Stomach smooth muscle (tissue), 2 donors: ENCODE measurements around the gene WNT9A.
"Not testable (repeated sequence)": the region's sequence is repeated elsewhere in the genome, so short reads cannot be mapped to it uniquely, and the experiment has no call there.

Experiments
- H3K27ac ChIP-seq: one replicate; pipeline ENCODE4 v1.7.0; 2013; ENCODE audit warnings: mild to moderate bottlenecking, low read length, inconsistent platforms
- H3K27me3 ChIP-seq, 2 donors: one replicate each; pipeline ENCODE4 v1.7.0; 2013; ENCODE audit warnings: low read length in 2 of 2; ENCODE audit not compliant: insufficient read depth in 2 of 2, control insufficient read depth in 1 of 2
- H3K36me3 ChIP-seq, 2 donors: one replicate each; pipeline ENCODE4 v1.7.0; 2013; ENCODE audit warnings: low read length in 2 of 2; ENCODE audit not compliant: control insufficient read depth in 2 of 2, insufficient read depth in 2 of 2
- H3K4me1 ChIP-seq: one replicate; pipeline ENCODE4 v1.7.0; 2013; ENCODE audit warnings: low read length; ENCODE audit not compliant: control insufficient read depth, insufficient read depth
- H3K4me3 ChIP-seq, 2 donors: one replicate each; pipeline ENCODE4 v1.7.0; 2013; ENCODE audit warnings: low read length in 2 of 2
- H3K9ac ChIP-seq, 2 donors: one replicate each; pipeline ENCODE4 v1.7.0; 2013; ENCODE audit warnings: low read length in 2 of 2, mild to moderate bottlenecking in 1 of 2
- H3K9me3 ChIP-seq, 2 donors: one replicate each; pipeline ENCODE4 v1.7.0; 2013; ENCODE audit warnings: low read length in 2 of 2; ENCODE audit not compliant: control insufficient read depth in 2 of 2
- donor health status: healthy.
- donor health status: Pancreatic carcinoma.

WNT9A gene

GRCh38 chr1:227947676-227948492 is at the start of gene WNT9A:
Gene WNT9A, minus strand, starts transcription at chr1:227947932. Its CDS starts 45 bp downstream, at chr1:227947887.
- Histone ChIP-seq H3K36me3 (no peaks in the 10 kb centered on the region), H3K27me3 (peaks cover 0 to 5% of the 10 kb centered on the region in 2 donors), H3K27ac (peak within 1 kb of the TSS; percentile 99), H3K9ac (peak within 1 kb of the TSS; percentile 84 to 92), H3K9me3 (no peaks in the 10 kb centered on the region), H3K4me3 (peak within 1 kb of the TSS; percentile 81 to 83), H3K4me1 (peaks cover 52% of the 10 kb centered on the region)

DNA sequence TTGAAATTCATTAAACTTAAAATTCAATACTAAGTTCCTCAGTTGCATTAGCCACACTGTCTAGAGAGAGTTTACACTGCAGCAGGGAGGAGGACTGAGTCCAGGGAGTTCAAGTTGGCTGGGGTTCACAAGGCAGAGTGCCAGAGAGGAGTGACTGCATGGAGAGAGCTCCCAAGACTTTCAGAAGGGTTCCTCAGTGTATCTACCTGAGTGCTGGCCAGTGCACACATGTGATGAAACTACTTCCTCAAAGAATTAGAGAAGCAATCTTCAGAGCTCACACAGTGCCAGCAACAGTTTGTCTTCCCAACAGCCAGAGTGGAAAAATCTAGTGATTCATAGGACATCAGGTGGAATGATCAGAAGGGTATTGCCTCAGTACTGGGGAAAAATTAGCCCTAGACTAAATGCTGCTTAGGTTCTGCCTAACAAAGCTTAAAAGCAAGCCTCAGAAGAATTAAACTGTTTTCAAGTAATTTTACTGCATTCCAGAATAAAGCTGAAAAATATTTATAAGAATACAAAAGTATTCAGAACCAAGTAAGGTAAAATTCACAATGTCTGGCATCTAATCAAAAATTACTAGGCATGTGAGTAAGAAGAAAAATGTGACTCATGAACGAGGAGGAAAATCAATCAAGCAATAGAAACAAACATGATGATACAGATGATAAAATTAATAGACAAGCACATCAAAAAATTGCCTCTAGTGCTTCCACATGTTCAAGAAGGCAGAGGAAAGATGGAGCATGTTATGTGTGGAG is 48.6 kb upstream of the WNT9A start:
- Histone ChIP-seq H3K4me1 (no peaks in the 10 kb centered on the region), H3K4me3 (peak overlapping the region in 1 of 2 donors; percentile 12), H3K27ac (no peak overlapping the region), H3K36me3 (no peaks in the 10 kb centered on the region), H3K9ac (no peak overlapping the region), H3K9me3 (peaks cover 10 to 13% of the 10 kb centered on the region in 2 donors), H3K27me3 (no peaks in the 10 kb centered on the region)

- Histone ChIP-seq H3K9me3 (peaks cover 10 to 16% of the 10 kb centered on the region in 2 donors), H3K4me3 (no peak overlapping the region), H3K9ac (no peak overlapping the region), H3K36me3 (no peaks in the 10 kb centered on the region), H3K4me1 (no peaks in the 10 kb centered on the region), H3K27me3 (no peaks in the 10 kb centered on the region), H3K27ac (no peak overlapping the region)
Observed at GRCh38 chr1:227994632-227995300, 47.0 kb upstream of the WNT9A start.

- Histone ChIP-seq H3K4me3 (no peak overlapping the region), H3K9me3 (peaks cover 0 to 4% of the 10 kb centered on the region in 2 donors), H3K27ac (no peak overlapping the region), H3K27me3 (no peaks in the 10 kb centered on the region), H3K36me3 (no peaks in the 10 kb centered on the region), H3K9ac (no peak overlapping the region), H3K4me1 (no peaks in the 10 kb centered on the region)
Observed at GRCh38 chr1:227987181-227987580, 39.4 kb upstream of the WNT9A start.

DNA sequence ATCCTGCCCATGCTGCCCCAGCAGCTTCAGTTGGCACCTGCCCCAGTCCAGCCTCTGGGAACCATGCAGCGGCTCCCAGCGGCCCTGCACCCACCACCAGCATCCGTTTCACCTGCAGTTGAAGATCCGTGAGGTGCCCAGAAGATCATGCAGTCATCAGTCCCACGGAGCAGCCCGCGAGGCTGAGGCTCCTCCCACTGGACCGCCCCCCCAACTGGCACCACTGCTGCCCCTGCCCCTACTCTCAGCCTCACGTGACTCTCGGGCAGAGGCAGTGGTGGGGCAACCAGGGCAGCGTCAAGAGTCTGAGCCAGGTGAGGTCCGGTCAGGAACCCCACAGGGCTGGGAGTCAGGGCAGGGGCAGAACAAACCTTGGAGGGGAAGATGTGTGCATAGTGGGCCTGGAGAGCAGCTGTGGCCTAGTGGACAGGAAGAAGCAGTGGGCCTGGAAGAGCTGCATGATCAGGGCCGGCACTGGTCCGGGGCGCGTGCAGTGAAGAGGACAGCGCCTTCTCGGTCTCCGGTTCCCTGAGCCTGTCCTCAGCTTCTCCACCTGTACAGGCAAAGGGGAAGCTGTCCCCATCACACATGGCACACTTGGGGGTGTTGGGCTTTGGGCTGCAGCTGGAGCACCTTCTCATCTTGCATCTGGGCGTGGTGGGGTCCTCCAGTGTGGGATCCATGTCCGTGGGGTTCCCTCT is 28.0 kb upstream of the WNT9A start:
- H3K27me3 ChIP-seq, H3K4me3 ChIP-seq, H3K4me1 ChIP-seq, H3K36me3 ChIP-seq, H3K9me3 ChIP-seq, H3K27ac ChIP-seq, H3K9ac ChIP-seq: not testable (repeated sequence)

DNA sequence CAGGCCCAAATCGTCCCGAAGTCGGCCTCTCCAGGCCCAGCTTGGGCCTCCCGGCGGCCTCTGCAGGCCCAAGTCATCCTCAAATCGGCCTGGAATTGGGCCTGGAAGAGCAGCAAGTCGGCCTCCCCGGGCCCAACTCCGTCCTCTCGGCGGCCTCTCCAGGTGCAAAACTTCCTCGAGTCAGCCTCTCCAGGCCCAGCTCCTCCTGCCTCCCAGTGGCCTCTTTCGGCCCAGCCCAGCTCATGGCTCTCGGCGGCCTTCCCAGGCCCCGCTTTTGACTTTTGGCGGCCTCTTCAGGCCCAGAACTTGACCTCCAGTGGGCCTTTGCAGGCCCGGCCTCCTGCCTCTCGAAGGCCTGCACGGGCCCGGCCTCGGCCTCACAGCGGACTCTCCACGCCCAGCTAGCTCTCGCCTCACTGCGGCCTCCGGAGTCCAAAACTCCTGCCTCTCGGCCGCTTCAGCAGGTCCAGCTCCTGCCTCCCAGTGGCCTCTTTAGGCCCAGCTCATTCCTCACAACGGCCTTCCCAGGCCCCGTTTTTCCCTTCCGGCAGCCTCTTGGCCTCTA is 26.1 kb upstream of the WNT9A start:
- H3K4me3 ChIP-seq, H3K9ac ChIP-seq, H3K9me3 ChIP-seq, H3K36me3 ChIP-seq, H3K4me1 ChIP-seq, H3K27ac ChIP-seq, H3K27me3 ChIP-seq: not testable (repeated sequence)

- not testable (repeated sequence) for H3K27ac ChIP-seq, H3K27me3 ChIP-seq, H3K36me3 ChIP-seq, H3K9ac ChIP-seq, H3K4me1 ChIP-seq, H3K9me3 ChIP-seq, H3K4me3 ChIP-seq
Observed at GRCh38 chr1:227972843-227973374, 25.2 kb upstream of the WNT9A start.

DNA sequence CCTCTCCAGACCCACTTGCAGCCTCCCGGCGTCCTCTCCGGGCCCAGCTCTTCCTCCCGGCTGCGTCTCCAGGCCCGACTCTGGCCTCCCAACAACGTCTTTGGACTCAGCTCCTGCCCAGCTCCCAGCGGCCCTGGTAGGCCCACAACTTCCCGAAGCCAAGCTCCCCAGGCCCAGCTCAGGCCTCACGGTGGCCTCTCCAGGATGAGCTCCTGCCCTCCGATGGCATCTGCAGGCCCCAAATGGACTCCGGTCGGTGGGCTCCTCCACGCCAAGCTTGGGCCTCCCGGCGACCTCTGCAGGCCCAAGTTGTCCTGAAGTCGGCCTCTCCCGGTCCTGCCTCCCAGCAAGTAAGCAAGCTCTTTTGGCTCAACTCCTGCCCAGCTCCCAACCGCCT is 24.5 kb upstream of the WNT9A start:
- not testable (repeated sequence) for H3K4me1 ChIP-seq

GRCh38 chr1:227971643-227972282 is 24.0 kb upstream of the WNT9A start:
- not testable (repeated sequence) for H3K9me3 ChIP-seq, H3K9ac ChIP-seq, H3K4me1 ChIP-seq, H3K27ac ChIP-seq, H3K36me3 ChIP-seq, H3K4me3 ChIP-seq, H3K27me3 ChIP-seq

More for the DNA sequence above, 24.5 kb upstream of the WNT9A start:
- H3K27ac ChIP-seq, H3K4me3 ChIP-seq, H3K36me3 ChIP-seq, H3K9ac ChIP-seq, H3K27me3 ChIP-seq, H3K9me3 ChIP-seq: not testable (repeated sequence)

- H3K4me1 ChIP-seq, H3K9ac ChIP-seq, H3K36me3 ChIP-seq, H3K9me3 ChIP-seq, H3K27ac ChIP-seq, H3K27me3 ChIP-seq, H3K4me3 ChIP-seq: not testable (repeated sequence)
Observed at GRCh38 chr1:227971216-227971615, 23.5 kb upstream of the WNT9A start.
